ENCODE results near the gene ADSL.

GRCh38 chr22:40404251-40405177 is 58.2 kb downstream of the ADSL start:
- TF ChIP-seq EZH2 (IDR thresholded peaks at IDR 0.05; ENCODE audit: low read length, missing control alignments): no peak
- TF ChIP-seq, protein P1, sequence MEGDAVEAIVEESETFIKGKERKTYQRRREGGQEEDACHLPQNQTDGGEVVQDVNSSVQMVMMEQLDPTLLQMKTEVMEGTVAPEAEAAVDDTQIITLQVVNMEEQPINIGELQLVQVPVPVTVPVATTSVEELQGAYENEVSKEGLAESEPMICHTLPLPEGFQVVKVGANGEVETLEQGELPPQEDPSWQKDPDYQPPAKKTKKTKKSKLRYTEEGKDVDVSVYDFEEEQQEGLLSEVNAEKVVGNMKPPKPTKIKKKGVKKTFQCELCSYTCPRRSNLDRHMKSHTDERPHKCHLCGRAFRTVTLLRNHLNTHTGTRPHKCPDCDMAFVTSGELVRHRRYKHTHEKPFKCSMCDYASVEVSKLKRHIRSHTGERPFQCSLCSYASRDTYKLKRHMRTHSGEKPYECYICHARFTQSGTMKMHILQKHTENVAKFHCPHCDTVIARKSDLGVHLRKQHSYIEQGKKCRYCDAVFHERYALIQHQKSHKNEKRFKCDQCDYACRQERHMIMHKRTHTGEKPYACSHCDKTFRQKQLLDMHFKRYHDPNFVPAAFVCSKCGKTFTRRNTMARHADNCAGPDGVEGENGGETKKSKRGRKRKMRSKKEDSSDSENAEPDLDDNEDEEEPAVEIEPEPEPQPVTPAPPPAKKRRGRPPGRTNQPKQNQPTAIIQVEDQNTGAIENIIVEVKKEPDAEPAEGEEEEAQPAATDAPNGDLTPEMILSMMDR (conservative IDR thresholded peaks at IDR 0.05 in 1 of 2, IDR thresholded peaks at IDR 0.05 in 1 of 2; ENCODE audit: low read depth in 1 of 2, low read length in 2 of 2): no peak

All from fibroblast of lung (primary cell).